ENCODE results near the gene GRIN2C.

GRIN2C gene

DNA sequence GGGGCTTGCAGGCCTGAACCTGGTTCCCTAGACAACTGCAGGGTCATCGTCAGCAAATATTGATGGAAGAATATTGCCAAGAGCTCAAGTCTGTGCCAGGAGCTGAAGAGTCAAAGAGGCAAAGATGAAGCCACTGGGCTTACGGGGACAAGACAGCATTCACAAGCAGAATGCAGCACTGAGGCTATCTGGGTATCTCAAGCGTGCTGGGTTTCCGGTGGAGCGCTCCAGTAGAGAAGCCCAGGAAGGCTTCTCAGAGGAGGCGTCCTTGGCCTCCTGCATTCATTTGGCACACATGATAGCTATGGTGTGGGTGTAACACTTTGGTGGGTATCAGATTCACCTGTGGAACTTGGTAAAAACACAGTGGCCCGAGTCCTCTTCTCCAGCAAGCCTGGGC, 30.9 kb upstream of the GRIN2C start:
- H3K27ac ChIP-seq, result no peak overlapping the region

DNA sequence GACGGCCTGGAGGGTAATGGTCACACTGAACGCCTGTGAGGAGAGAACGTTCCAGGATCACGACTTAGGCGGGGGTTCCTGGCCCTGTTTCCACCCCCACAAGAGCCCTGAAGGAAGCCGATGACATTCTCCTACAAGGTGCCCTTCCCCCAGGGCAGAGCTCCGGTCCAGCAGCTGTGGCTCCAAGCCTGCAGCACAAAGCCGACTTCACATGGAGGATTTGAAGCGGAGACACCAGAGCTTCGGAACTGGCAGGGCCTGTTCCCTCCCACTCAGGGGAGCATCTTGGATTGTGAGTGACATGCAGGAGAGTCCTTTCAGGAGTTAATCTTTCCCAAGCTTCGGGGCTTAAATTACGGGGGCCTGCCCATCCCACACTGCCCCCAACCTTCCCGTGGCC, 28.8 kb upstream of the GRIN2C start:
- no peak overlapping the region for H3K27ac ChIP-seq
- TF ChIP-seq ZFX (IDR thresholded peaks at IDR 0.05; ENCODE audit: borderline replicate concordance), result no peak
- TF ChIP-seq, protein P1, sequence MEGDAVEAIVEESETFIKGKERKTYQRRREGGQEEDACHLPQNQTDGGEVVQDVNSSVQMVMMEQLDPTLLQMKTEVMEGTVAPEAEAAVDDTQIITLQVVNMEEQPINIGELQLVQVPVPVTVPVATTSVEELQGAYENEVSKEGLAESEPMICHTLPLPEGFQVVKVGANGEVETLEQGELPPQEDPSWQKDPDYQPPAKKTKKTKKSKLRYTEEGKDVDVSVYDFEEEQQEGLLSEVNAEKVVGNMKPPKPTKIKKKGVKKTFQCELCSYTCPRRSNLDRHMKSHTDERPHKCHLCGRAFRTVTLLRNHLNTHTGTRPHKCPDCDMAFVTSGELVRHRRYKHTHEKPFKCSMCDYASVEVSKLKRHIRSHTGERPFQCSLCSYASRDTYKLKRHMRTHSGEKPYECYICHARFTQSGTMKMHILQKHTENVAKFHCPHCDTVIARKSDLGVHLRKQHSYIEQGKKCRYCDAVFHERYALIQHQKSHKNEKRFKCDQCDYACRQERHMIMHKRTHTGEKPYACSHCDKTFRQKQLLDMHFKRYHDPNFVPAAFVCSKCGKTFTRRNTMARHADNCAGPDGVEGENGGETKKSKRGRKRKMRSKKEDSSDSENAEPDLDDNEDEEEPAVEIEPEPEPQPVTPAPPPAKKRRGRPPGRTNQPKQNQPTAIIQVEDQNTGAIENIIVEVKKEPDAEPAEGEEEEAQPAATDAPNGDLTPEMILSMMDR (IDR thresholded peaks at IDR 0.05), result no peak

More for the DNA sequence above, 30.9 kb upstream of the GRIN2C start:
- no peak for TF ChIP-seq ZFX (IDR thresholded peaks at IDR 0.05; ENCODE audit: borderline replicate concordance)
- TF ChIP-seq, protein P1 (IDR thresholded peaks at IDR 0.05), result no peak

DNA sequence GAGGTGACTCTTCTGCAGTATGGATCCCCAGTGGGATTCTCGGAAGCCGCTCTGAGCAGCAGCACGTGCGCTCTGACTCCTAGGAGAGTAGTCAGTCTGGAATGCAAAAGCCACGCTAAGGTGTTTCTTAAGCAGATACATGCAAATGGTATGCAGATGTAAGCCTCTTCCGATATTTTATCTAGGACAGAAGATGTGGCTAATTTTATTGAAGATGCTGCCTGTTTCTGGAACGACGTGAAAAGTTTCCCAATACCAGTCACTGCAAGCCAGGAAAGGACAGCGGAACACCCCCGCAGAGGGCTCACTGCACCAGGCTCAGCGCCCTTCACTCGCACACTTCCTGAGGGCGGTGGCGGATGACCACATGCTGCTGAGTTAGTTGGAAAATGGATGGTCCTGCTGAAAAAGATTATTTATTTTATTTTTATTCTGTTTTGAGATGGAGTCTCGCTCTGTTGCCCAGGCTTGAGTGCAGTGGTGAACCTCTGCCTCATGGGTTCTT, 23.6 kb upstream of the GRIN2C start:
- TF ChIP-seq, protein P1 (IDR thresholded peaks at IDR 0.05), result no peak
- H3K27ac ChIP-seq, result no peak overlapping the region

DNA sequence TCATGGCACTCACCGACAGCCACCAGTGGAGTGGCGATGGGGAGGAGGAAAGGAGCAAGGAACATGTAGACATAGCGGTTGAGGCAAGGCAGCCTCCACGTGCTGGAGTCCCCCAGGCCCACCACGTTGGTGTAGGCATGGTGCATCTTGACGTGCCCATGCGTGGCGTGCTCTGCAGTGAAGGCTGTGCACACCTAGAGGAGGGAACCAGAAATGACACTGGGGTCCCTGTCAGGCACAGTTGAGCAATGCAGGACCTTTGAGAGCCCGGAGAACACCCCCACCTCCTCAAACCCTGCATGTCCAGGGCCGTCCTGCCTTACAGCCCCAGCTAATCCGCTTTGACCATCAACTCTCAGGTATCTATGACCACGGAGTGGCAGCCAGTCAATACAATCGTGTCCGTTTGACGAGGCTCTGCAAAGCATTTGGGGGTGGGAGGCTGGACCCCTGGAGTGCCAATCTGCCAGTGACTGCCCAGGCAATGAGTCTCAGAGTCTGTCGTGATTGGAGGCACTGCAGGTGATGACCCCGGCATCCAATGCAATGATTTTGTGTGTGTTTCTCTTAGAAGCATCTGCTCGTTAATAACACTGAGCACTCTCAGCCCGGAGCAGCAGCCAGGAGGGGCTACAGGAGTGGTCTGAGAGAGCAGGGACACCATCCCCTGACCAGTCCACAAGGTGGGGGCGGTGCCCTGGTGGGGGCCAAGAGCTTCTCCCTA, 23.0 kb upstream of the GRIN2C start:
- H3K27ac ChIP-seq, result no peak overlapping the region

DNA sequence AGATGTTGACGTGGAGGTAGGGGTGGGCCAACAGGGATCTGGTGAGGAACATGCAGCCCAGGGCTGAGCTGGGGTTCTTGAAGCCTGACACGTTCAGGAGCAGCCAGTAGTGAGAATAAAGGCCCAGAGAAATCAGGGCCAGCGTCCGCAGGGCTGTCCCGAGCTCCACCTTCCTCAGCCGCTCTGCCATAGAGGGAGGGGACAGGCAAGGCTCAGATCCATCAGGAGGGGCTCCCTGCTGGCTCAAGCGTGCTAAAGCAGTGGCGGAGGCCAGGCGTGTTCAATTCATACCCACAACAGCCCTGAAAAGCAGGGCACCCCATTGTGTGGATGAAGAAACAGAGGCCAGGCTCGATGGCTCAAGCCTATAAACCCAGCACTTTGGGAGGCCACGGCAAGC, 21.4 kb upstream of the GRIN2C start:
- TF ChIP-seq ZFX (IDR thresholded peaks at IDR 0.05; ENCODE audit: borderline replicate concordance), result no peak
- TF ChIP-seq, protein P1 (IDR thresholded peaks at IDR 0.05), result no peak

More for the DNA sequence above, 23.0 kb upstream of the GRIN2C start:
- TF ChIP-seq ZFX (IDR thresholded peaks at IDR 0.05; ENCODE audit: borderline replicate concordance), result no peak
- TF ChIP-seq, protein P1 (IDR thresholded peaks at IDR 0.05), result no peak

DNA sequence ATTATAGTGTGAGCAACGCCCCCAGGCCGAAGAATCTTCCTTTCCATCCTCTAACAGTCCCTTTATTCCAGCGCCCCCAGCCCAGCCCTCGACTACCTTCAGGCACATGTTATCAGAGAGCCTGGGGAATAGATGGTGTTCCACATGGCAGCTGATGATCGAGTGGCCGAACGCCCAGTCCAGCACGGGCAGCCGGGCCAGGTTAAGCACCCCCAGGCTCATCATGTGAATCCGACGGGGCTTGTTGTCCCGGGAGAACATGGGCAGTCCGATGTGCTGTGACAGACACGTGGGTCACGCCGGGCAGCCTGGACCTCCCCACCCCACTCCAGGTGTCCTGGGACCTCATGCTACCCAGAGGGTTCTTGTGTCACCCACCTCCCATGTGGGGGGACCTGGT, 19.6 kb upstream of the GRIN2C start:
- no peak overlapping the region for H3K27ac ChIP-seq
- TF ChIP-seq, protein P1 (IDR thresholded peaks at IDR 0.05), result no peak
- TF ChIP-seq ZFX (IDR thresholded peaks at IDR 0.05; ENCODE audit: borderline replicate concordance), result no peak

More for the DNA sequence above, 21.4 kb upstream of the GRIN2C start:
- H3K27ac ChIP-seq, result no peak overlapping the region

DNA sequence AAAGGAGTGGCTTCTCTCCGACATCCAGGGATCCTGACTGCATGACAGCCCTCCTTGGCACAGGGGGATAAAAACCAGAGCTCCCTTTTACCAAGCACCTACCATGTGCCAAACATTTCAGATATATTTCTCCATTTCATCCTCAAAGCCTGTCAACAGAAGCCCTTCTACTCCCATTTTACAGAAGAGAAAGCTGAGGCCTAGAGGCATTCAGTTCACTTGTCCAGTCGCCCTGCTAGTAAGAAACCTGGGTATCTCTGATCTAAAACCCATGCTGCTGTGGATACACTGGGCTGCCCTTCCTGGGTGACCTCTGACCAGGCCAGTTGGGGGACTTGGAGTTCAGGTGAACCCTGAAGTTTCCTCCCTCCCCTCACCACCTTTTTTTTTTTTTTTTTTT, 19.0 kb upstream of the GRIN2C start:
- no peak for TF ChIP-seq ZFX (IDR thresholded peaks at IDR 0.05; ENCODE audit: borderline replicate concordance)
- TF ChIP-seq, protein P1 (IDR thresholded peaks at IDR 0.05), result no peak
- H3K27ac ChIP-seq, result no peak overlapping the region

All from 22Rv1 (cell line).